Trophoblast cell (in vitro differentiated cells and primary cell): Measurements from ENCODE around the gene EFNA2.

Experiments used
- DNase-seq, 2 donors: peaks; one replicate each; pipeline ENCODE4 v3.0.0-alpha.2; 2016
- H2AFZ ChIP-seq: 2 replicates; pipeline ENCODE4 v1.6.1; 2013; ENCODE audit warnings: low read length, moderate library complexity, mild to moderate bottlenecking; ENCODE audit not compliant: insufficient read depth, poor library complexity
- H2AK5ac ChIP-seq: 2 replicates; pipeline ENCODE4 v1.6.1; 2013; ENCODE audit warnings: mild to moderate bottlenecking, low read length
- H2BK120ac ChIP-seq: 2 replicates; pipeline ENCODE4 v1.6.1; 2013; ENCODE audit warnings: low read length, mild to moderate bottlenecking, moderate library complexity; ENCODE audit not compliant: insufficient read depth, poor library complexity
- H2BK12ac ChIP-seq: 2 replicates; pipeline ENCODE4 v1.6.1; 2013; ENCODE audit warnings: mild to moderate bottlenecking, low read length, moderate library complexity
- H2BK5ac ChIP-seq: 2 replicates; pipeline ENCODE4 v1.6.1; 2013; ENCODE audit warnings: low read length, low read depth, moderate library complexity, mild to moderate bottlenecking; ENCODE audit not compliant: poor library complexity
- H3K14ac ChIP-seq: 2 replicates; pipeline ENCODE4 v1.6.1; 2013; ENCODE audit warnings: mild to moderate bottlenecking, low read length
- H3K18ac ChIP-seq: 2 replicates; pipeline ENCODE4 v1.6.1; 2013; ENCODE audit warnings: mild to moderate bottlenecking, low read length
- H3K23ac ChIP-seq: 2 replicates; pipeline ENCODE4 v1.6.1; 2013; ENCODE audit warnings: low read length
- H3K27ac ChIP-seq: 2 replicates; pipeline ENCODE4 v1.5.1; 2013; ENCODE audit warnings: low read depth, mild to moderate bottlenecking, inconsistent platforms, low read length, moderate library complexity
- H3K27me3 ChIP-seq: 2 replicates; pipeline ENCODE4 v1.6.1; 2013; ENCODE audit warnings: inconsistent platforms, mild to moderate bottlenecking, low read length, moderate library complexity; ENCODE audit not compliant: insufficient read depth
- H3K36me3 ChIP-seq, 2 experiments: 1 replicate in 1 of 2; 2 replicates in 1 of 2; pipeline ENCODE4 v1.6.1; 2013; ENCODE audit warnings: low read length in 2 of 2, mild to moderate bottlenecking in 2 of 2, moderate library complexity in 1 of 2; ENCODE audit not compliant: insufficient read depth in 2 of 2, control insufficient read depth in 1 of 2
- H3K4ac ChIP-seq: 2 replicates; pipeline ENCODE4 v1.6.1; 2013; ENCODE audit warnings: low read depth, mild to moderate bottlenecking, low read length, moderate library complexity
- H3K4me1 ChIP-seq, 2 experiments: 1 replicate in 1 of 2; 2 replicates in 1 of 2; pipeline ENCODE4 v1.6.1; 2013; ENCODE audit warnings: low read length in 2 of 2, mild to moderate bottlenecking in 2 of 2, moderate library complexity in 1 of 2; ENCODE audit not compliant: insufficient read depth in 2 of 2, control insufficient read depth in 1 of 2
- H3K4me2 ChIP-seq: 2 replicates; pipeline ENCODE4 v1.6.1; 2013; ENCODE audit warnings: inconsistent platforms, mild to moderate bottlenecking, low read length, moderate library complexity
- H3K4me3 ChIP-seq: 2 replicates; pipeline ENCODE4 v1.5.1; 2013; ENCODE audit warnings: mild to moderate bottlenecking, low read depth, low read length, inconsistent platforms
- H3K79me1 ChIP-seq: one replicate; pipeline ENCODE4 v1.6.1; 2013; ENCODE audit warnings: low read length
- H3K79me2 ChIP-seq: 2 replicates; pipeline ENCODE4 v1.6.1; 2013; ENCODE audit warnings: low read length, mild to moderate bottlenecking; ENCODE audit not compliant: control insufficient read depth, insufficient read depth, poor library complexity
- H3K9ac ChIP-seq: 2 replicates; pipeline ENCODE4 v1.6.1; 2013; ENCODE audit warnings: mild to moderate bottlenecking, low read length
- H3K9me3 ChIP-seq: 2 replicates; pipeline ENCODE4 v1.6.1; 2013; ENCODE audit warnings: low read depth, mild to moderate bottlenecking, control low read depth, inconsistent platforms, low read length; ENCODE audit not compliant: insufficient read depth
- H4K12ac ChIP-seq: 2 replicates; pipeline ENCODE4 v1.6.1; 2013; ENCODE audit warnings: low read depth, mild to moderate bottlenecking, low read length, moderate library complexity
- H4K8ac ChIP-seq: 2 replicates; pipeline ENCODE4 v1.6.1; 2013; ENCODE audit warnings: low read depth, mild to moderate bottlenecking, low read length, moderate library complexity
- H4K91ac ChIP-seq: one replicate; pipeline ENCODE4 v1.6.1; 2013; ENCODE audit warnings: low read depth, mild to moderate bottlenecking, low read length, moderate library complexity
- WGBS: extraction: QIAGEN DNeasy Blood & Tissue Kit; methylation state at CpG from one replicate; pipeline ENCODE4 v1.1.7; 2013; ENCODE audit warnings: missing lambda C conversion rate; ENCODE audit not compliant: insufficient read length, insufficient coverage; ENCODE audit errors: extremely low coverage; 5-methylcytosine and 5-hydroxymethylcytosine counted together

EFNA2 gene

DNA sequence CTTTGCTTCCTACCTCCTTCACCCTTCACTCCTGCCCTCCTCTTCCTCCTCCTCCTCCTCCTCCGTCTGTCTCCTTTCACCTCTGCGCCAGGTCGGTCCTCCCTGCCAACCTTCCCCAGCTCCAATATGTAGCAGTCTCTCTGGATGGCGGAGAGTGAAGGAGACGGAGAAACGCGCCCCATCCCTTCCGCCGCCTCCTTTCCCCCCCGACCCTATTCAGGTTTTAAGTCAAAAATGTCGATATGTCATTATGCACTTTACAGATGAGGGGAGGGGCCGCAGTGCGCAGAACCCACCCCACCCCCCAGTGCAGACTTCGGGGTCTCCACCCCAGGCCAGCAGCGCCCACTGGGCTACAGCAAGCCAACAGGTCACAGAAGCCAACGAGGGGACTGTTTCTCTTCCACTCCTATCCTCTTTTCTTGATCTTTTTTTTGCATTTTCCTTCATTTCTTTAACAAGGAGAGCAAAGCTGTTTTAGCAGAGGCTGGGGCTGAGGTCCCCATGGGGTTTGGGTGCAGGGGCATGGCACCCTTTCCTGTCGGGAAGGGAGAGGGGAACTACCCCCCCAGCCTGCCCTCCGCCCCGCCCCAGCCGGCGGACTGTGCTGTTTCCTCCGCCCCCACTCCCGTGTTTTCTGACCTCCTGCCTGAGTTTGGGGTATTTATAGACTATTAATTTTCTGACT is 28.1 kb upstream of the EFNA2 start:
- peaks cover 14% of the 10 kb centered on the region for H3K79me2 ChIP-seq
- no peak overlapping the region for H2AK5ac ChIP-seq
- no peak overlapping the region for H3K18ac ChIP-seq
- no peak overlapping the region for H3K4me3 ChIP-seq
- H3K4me2 ChIP-seq: no peak overlapping the region
- no peak overlapping the region for H2BK120ac ChIP-seq
- DNase-seq: no peak
- H3K9ac ChIP-seq: no peak overlapping the region
- WGBS: no CpG with 5 or more reads among the region's 23 CpGs
- H3K23ac ChIP-seq: no peak overlapping the region
- no peaks in the 10 kb centered on the region for H3K27me3 ChIP-seq
- H3K14ac ChIP-seq: no peak overlapping the region
- no peak overlapping the region for H4K12ac ChIP-seq
- H3K27ac ChIP-seq: no peak overlapping the region
- no peak overlapping the region for H4K8ac ChIP-seq
- H4K91ac ChIP-seq: no peak overlapping the region
- H2AFZ ChIP-seq: no peak overlapping the region
- H3K4me1 ChIP-seq: peaks cover 31 to 41% of the 10 kb centered on the region in 2 experiments
- no peak overlapping the region for H2BK5ac ChIP-seq
- no peak overlapping the region for H3K4ac ChIP-seq
- no peaks in the 10 kb centered on the region for H3K9me3 ChIP-seq
- no peak overlapping the region for H2BK12ac ChIP-seq
- H3K79me1 ChIP-seq: peaks cover 28% of the 10 kb centered on the region
- peaks cover 54 to 57% of the 10 kb centered on the region in 2 experiments for H3K36me3 ChIP-seq

GRCh38 chr19:1258163-1258492 is 27.5 kb upstream of the EFNA2 start:
- no peak overlapping the region for H2AFZ ChIP-seq
- H2AK5ac ChIP-seq: no peak overlapping the region
- no CpG with 5 or more reads among the region's 8 CpGs for WGBS

GRCh38 chr19:1258707-1259205 is 26.9 kb upstream of the EFNA2 start:
- Histone ChIP-seq H3K27ac (peak overlapping the region; percentile 58), H3K4me2 (no peak overlapping the region), H3K18ac (no peak overlapping the region), H2BK120ac (no peak overlapping the region), H2AFZ (no peak overlapping the region), H2BK12ac (no peak overlapping the region), H3K9me3 (no peaks in the 10 kb centered on the region), H3K36me3 (peaks cover 42 to 46% of the 10 kb centered on the region in 2 experiments), H4K8ac (no peak overlapping the region), H3K4ac (no peak overlapping the region), H3K79me1 (peaks cover 31% of the 10 kb centered on the region), H3K4me1 (peaks cover 33 to 42% of the 10 kb centered on the region in 2 experiments), H3K27me3 (no peaks in the 10 kb centered on the region), H2AK5ac (no peak overlapping the region), H3K9ac (no peak overlapping the region), H4K12ac (no peak overlapping the region), H3K23ac (no peak overlapping the region), H4K91ac (no peak overlapping the region), H3K4me3 (no peak overlapping the region), H3K14ac (no peak overlapping the region), H2BK5ac (no peak overlapping the region), H3K79me2 (peaks cover 8% of the 10 kb centered on the region)
- WGBS: 100% methylated on average over 1 of the region's 15 CpGs
- peak in 1 of 2 donors; percentile 33 for DNase-seq

More at GRCh38 chr19:1258163-1258492, 27.5 kb upstream of the EFNA2 start:
- H3K18ac ChIP-seq: no peak overlapping the region
- no peak overlapping the region for H3K4me2 ChIP-seq
- H3K4ac ChIP-seq: no peak overlapping the region
- H3K23ac ChIP-seq: no peak overlapping the region
- H4K8ac ChIP-seq: no peak overlapping the region
- no peak overlapping the region for H4K91ac ChIP-seq
- H3K9me3 ChIP-seq: no peaks in the 10 kb centered on the region
- peaks cover 49 to 52% of the 10 kb centered on the region in 2 experiments for H3K36me3 ChIP-seq
- no peak overlapping the region for H3K4me3 ChIP-seq
- no peak overlapping the region for H2BK5ac ChIP-seq
- no peaks in the 10 kb centered on the region for H3K27me3 ChIP-seq
- no peak for DNase-seq
- peaks cover 32 to 42% of the 10 kb centered on the region in 2 experiments for H3K4me1 ChIP-seq
- no peak overlapping the region for H2BK12ac ChIP-seq
- peaks cover 10% of the 10 kb centered on the region for H3K79me2 ChIP-seq
- no peak overlapping the region for H3K14ac ChIP-seq
- no peak overlapping the region for H4K12ac ChIP-seq
- no peak overlapping the region for H2BK120ac ChIP-seq
- H3K9ac ChIP-seq: no peak overlapping the region
- peaks cover 29% of the 10 kb centered on the region for H3K79me1 ChIP-seq
- no peak overlapping the region for H3K27ac ChIP-seq

DNA sequence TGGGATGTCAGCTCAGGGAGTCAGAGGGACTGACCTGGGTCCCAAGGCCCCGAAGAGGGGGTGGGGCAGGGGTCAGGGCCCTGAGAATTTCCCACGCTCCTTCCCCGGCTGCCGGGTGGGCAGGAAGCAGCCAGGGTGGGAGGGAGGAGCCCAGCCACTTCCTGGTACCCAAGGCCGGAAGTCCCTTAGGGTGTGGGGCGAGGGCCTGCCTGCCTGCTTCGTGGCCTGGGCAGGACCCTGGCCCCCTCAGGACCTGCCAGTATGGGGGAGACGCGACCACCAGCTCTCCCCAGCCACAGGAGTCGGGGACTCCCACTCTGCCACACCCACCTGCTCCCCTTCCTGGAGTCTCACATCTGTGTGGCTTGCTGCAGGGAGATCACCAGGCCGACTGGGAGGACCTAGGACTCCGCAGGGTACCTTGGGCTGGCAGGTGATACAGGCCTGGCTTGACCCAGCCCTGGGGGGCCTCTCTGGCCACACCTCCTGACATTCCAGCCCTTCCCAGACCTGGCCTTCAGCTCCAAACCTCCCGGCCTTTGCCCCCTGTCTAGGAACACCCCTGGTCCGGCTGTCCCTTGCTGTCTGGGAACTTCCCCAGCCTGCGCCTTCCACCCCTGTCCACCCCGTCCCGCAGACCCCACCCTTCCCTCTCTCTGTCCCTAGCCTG is 26.3 kb upstream of the EFNA2 start:
- Histone ChIP-seq H3K79me2 (peaks cover 5% of the 10 kb centered on the region), H2BK12ac (no peak overlapping the region), H3K4me2 (peak overlapping the region; percentile 2), H4K8ac (peak overlapping the region; percentile 66), H3K18ac (no peak overlapping the region), H3K9me3 (no peaks in the 10 kb centered on the region), H2BK120ac (peak overlapping the region; percentile 1), H3K27me3 (no peaks in the 10 kb centered on the region), H3K27ac (peak overlapping the region; percentile 58), H3K36me3 (peaks cover 37 to 40% of the 10 kb centered on the region in 2 experiments), H4K12ac (no peak overlapping the region), H2AK5ac (peak overlapping the region; percentile 43), H2BK5ac (peak overlapping the region; percentile 32), H3K4me1 (peaks cover 33 to 40% of the 10 kb centered on the region in 2 experiments), H3K79me1 (peaks cover 29% of the 10 kb centered on the region), H4K91ac (peak overlapping the region; percentile 49), H2AFZ (no peak overlapping the region), H3K14ac (no peak overlapping the region), H3K4me3 (no peak overlapping the region), H3K4ac (no peak overlapping the region), H3K23ac (no peak overlapping the region), H3K9ac (no peak overlapping the region)
- peak; percentile 82 to 86 for DNase-seq
- WGBS: no CpG with 5 or more reads among the region's 17 CpGs
